ENCODE data around the gene TRAPPC5.

- TF ChIP-seq POLR2A (IDR thresholded peaks at IDR 0.05) = no peak
- TF ChIP-seq, protein P1, sequence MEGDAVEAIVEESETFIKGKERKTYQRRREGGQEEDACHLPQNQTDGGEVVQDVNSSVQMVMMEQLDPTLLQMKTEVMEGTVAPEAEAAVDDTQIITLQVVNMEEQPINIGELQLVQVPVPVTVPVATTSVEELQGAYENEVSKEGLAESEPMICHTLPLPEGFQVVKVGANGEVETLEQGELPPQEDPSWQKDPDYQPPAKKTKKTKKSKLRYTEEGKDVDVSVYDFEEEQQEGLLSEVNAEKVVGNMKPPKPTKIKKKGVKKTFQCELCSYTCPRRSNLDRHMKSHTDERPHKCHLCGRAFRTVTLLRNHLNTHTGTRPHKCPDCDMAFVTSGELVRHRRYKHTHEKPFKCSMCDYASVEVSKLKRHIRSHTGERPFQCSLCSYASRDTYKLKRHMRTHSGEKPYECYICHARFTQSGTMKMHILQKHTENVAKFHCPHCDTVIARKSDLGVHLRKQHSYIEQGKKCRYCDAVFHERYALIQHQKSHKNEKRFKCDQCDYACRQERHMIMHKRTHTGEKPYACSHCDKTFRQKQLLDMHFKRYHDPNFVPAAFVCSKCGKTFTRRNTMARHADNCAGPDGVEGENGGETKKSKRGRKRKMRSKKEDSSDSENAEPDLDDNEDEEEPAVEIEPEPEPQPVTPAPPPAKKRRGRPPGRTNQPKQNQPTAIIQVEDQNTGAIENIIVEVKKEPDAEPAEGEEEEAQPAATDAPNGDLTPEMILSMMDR (IDR thresholded peaks at IDR 0.05) = no peak
Measured at GRCh38 chr19:7669641-7670040, 11.0 kb upstream of the TRAPPC5 start.

Measured in stomach (tissue), 4 donors.